PFSK-1 (cell line): Measurements from ENCODE around the gene CFAP410.

Experiments
- FOXP2 ChIP-seq: optimal IDR thresholded peaks from 2 replicates; pipeline ENCODE3; 2011; ENCODE audit warnings: borderline replicate concordance, control low read depth, inconsistent platforms; ENCODE audit not compliant: insufficient read depth; ENCODE audit errors: extremely low read length, extremely low read depth
- POLR2AphosphoS5 ChIP-seq: IDR thresholded peaks from 2 replicates; pipeline ENCODE4 v1.6.1; 2012; ENCODE audit warnings: low read depth, mild to moderate bottlenecking, control low read depth, low read length, moderate library complexity
- SIN3A ChIP-seq: IDR thresholded peaks from 2 replicates; pipeline ENCODE4 v1.6.1; 2012; ENCODE audit warnings: mild to moderate bottlenecking, low read length, moderate library complexity, borderline replicate concordance; ENCODE audit not compliant: insufficient read depth
- TAF1 ChIP-seq: IDR thresholded peaks from 2 replicates; pipeline ENCODE4 v1.6.1; 2012; ENCODE audit warnings: low read length, control low read depth, borderline replicate concordance; ENCODE audit not compliant: insufficient read depth
- TF ChIP-seq, protein P1 (sequence below), 2 experiments: IDR thresholded peaks; 2 replicates each; pipeline versions ENCODE4 v1.6.1 to v1.8.0; 2011 to 2012; ENCODE audit warnings: low read depth in 2 of 2, low read length in 2 of 2, control low read depth in 1 of 2, inconsistent platforms in 1 of 2, mild to moderate bottlenecking in 1 of 2, moderate library complexity in 1 of 2; ENCODE audit not compliant: insufficient read depth in 1 of 2

DNA sequence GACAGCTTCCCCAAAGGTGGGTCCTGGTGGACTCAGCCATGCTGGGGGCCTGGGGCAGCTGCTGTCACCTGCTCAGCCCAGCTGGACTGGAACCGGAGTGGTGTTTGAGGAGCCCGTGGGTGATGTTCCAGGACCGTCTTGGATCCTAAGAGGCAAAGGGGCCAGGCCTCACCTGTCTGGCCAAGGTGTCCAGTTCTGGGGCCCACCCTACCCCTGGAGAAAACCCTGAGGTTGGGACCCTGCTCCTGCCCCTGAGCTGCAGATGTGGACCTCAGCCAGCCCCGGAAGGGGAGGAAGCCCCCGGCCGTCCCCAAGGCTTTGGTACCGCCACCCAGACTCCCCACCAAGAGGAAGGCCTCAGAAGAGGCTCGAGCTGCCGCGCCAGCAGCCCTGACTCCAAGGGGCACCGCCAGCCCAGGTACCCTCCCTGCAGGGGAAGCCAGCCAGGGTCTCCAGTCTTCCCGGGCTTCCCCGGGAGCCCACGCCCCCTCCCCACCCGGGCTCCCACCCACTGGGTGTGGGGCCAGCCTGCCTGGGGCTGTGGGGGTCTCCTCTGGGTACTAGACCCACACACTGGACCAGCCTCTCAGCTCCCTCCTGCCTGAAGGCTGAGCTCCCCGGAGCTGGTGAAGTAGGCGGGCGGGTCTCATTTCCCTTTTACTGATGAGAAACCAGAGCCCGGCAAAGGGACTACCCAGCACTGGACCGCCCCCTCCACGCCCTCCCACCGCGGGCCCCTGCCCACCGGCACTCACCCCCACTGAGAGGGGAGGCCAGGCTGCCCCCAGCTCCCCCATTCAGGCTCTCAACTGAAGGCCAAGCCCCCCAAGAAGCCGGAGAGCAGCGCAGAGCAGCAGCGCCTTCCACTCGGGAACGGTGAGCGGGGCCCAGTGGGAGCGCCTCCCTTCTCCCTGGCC, 52.2 kb downstream of the CFAP410 start:
- TF ChIP-seq, protein P1, sequence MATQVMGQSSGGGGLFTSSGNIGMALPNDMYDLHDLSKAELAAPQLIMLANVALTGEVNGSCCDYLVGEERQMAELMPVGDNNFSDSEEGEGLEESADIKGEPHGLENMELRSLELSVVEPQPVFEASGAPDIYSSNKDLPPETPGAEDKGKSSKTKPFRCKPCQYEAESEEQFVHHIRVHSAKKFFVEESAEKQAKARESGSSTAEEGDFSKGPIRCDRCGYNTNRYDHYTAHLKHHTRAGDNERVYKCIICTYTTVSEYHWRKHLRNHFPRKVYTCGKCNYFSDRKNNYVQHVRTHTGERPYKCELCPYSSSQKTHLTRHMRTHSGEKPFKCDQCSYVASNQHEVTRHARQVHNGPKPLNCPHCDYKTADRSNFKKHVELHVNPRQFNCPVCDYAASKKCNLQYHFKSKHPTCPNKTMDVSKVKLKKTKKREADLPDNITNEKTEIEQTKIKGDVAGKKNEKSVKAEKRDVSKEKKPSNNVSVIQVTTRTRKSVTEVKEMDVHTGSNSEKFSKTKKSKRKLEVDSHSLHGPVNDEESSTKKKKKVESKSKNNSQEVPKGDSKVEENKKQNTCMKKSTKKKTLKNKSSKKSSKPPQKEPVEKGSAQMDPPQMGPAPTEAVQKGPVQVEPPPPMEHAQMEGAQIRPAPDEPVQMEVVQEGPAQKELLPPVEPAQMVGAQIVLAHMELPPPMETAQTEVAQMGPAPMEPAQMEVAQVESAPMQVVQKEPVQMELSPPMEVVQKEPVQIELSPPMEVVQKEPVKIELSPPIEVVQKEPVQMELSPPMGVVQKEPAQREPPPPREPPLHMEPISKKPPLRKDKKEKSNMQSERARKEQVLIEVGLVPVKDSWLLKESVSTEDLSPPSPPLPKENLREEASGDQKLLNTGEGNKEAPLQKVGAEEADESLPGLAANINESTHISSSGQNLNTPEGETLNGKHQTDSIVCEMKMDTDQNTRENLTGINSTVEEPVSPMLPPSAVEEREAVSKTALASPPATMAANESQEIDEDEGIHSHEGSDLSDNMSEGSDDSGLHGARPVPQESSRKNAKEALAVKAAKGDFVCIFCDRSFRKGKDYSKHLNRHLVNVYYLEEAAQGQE (IDR thresholded peaks at IDR 0.05; ENCODE audit: insufficient read depth in 1 of 2, low read depth in 2 of 2, low read length in 2 of 2) = no peak
- TF ChIP-seq TAF1 (no peak), POLR2AphosphoS5 (no peak), SIN3A (no peak), FOXP2 (no peak)
